ENCODE measurements around the gene AVL9.

AVL9 gene

DNA sequence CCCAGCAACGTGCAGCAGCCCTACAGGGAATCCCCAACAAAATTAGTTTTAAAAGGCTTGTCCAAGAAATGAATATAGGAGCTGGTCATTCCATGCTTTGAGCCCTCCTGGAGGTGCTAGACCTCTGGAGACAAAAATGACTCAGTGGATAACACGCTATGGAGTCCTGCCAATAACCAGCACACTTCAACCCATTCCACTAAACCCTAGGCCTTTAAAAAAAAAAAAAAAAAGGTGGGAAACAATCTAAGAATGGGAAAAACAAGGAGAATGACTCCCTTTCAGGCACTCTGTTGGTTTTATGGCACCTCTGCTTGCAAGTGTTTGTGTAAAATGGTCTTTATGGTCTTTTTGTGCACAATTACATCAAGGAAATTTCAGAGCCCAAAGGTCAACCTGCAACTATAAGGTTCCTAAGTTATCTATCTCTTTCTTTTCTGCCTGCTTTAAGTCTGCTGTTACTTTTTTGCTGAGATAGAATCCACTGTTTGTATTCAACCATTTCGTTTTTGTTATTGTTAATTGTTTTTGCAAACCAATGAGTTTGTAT, 21.3 kb downstream of the AVL9 start:
- TF ChIP-seq GATA2 (IDR thresholded peaks at IDR 0.05; ENCODE audit: low read depth, low read length), result no peak
- no peak for TF ChIP-seq GATA3 (IDR thresholded peaks at IDR 0.05; ENCODE audit: low read depth, low read length)

DNA sequence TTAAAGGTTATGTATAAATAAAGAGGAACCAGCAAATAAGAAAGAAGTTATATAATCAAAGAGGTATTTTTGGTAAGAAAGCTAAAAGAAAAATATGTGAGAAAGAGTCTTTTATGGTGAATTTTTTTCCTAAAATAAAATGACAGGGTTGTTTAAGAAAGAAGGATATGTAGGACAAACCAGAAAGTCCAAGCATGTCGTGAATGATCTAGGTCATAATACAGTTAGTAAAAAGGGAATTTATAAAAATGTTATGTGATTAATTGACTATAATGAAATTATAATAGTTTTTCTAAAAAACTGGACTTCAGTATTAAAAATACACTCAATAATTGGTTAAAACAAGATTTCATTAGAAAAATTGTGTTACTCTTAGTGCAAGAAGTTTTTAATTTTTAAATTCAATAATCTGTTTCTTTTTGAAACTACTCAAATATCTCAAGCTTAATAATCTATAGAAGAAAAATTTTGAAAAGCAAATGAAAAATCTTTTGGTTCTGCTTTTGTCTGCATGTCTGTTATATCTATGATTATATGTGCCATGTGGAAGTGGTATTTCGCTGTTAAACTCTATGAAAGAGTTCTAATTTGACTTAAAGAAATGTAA, 23.3 kb downstream of the AVL9 start:
- TF ChIP-seq GATA2 (IDR thresholded peaks at IDR 0.05; ENCODE audit: low read depth, low read length) (no peak), GATA3 (IDR thresholded peaks at IDR 0.05; ENCODE audit: low read depth, low read length) (no peak)

DNA sequence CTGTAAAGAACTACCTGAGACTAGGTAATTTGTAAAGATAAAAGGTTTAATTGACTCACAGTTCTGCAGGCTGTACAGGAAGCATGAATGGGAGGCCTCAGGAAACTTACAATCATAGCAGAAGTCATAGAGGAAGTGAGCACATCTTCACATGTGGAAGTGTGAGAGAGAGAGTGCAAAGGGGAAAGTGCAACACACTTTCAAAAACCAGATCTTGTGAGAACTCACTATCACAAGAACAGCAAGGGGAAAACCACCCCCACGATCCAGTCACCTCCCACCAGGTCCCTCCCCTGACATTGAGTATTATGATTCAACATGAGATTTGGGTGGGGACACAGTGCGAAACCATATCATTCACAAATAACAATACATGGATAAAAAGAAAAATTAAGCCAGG, 24.5 kb downstream of the AVL9 start:
- TF ChIP-seq GATA2 (IDR thresholded peaks at IDR 0.05; ENCODE audit: low read depth, low read length) (no peak), GATA3 (IDR thresholded peaks at IDR 0.05; ENCODE audit: low read depth, low read length) (no peak)

DNA sequence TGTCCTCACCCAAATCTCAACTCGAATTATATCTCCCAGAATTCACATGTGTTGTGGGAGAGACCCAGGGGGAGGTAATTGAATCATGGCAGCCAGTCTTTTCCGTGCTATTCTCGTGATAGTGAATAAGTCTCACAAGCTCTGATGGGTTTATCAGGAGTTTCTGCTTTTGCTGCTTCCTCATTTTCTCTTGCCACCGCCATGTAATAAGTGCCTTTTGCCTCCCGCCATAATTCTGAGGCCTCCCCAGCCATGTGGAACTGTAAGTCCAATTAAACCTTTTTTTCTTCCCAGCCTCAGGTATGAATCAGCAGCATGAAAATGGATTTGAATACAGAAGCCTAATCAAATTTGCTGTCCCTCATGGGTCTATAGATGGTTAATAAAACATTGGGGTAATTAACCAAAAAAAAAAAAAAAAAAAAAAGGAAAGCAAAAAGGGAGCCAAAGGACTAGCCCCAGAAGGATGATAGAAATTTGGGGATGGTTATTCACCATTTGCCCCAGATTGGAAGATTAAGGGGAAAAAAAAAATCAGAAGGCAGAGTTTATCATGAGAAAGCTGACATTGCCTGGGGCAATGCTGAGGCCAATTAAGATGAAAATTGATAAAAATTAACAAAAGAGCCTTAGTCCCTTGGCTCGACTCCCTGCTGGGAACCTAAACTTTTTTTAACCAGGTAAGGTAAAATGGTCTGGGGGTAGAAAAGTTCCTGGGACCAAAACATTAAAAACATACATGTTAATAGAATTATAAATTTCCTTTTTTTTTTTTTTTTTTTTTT, 27.6 kb downstream of the AVL9 start:
- TF ChIP-seq GATA2 (IDR thresholded peaks at IDR 0.05; ENCODE audit: low read depth, low read length) (no peak; the same call in 1 of the 2 replicates), GATA3 (IDR thresholded peaks at IDR 0.05; ENCODE audit: low read depth, low read length) (no peak)

DNA sequence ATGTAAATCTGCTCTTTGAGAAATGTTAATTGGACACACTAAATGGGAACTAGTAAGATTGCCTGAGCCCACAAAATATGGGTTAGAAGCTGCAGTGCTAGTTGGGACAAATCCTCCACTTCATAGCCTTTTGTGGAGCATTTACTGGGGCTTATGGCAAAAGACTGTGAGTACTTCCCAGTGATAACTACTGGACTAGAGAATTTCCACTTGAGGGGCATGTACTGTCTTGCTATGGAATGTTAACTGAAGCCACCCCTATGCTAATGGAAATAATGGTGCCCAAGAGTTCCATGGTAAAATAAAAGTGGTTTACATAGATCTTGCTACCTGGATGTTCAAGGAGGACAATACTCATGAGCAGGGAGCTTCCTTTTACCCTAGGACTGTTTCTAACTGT, 29.3 kb downstream of the AVL9 start:
- TF ChIP-seq GATA3 (IDR thresholded peaks at IDR 0.05; ENCODE audit: low read depth, low read length) (no peak), GATA2 (IDR thresholded peaks at IDR 0.05; ENCODE audit: low read depth, low read length) (no peak)

DNA sequence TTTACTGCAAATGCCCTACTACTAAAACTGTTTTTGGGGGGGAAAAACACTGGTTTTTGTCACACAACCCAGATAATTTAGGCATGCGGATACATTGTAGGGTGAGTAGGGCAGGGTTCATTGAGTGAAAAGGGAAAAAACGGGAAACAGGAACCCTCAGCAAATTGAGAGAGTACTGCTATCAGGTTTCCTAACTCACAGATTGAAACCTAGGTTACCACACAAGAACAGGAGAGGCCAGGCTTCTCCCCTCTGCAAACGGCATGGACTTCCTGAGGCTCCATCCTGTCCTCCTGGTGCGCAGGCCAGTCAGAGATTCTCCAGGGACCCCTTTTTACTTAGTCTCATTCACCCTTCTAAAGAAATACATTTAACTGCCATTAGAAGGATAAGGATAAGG, 30.6 kb downstream of the AVL9 start:
- TF ChIP-seq GATA3 (IDR thresholded peaks at IDR 0.05; ENCODE audit: low read depth, low read length), result no peak
- TF ChIP-seq GATA2 (IDR thresholded peaks at IDR 0.05; ENCODE audit: low read depth, low read length), result no peak

DNA sequence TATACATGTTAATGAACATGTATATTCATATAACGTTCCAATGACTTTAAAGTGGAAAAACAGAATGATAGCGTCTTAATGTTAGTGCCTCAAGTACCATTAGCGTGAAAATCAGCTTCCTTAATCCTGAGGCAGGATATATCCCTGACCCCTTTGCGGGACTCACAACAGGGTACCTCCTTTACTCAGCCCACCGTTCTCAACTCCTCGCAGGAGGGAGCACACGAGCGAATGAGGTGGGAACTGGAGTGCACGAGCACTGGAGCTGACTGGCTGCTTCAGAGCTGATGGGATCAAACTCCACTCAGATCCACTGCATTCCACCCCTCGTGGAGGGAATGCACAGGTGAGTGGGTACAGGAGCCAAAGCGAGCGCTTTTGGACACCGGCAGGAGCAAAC, 36.1 kb downstream of the AVL9 start:
- TF ChIP-seq GATA2 (IDR thresholded peaks at IDR 0.05; ENCODE audit: low read depth, low read length), result no peak
- no peak for TF ChIP-seq GATA3 (IDR thresholded peaks at IDR 0.05; ENCODE audit: low read depth, low read length)

DNA sequence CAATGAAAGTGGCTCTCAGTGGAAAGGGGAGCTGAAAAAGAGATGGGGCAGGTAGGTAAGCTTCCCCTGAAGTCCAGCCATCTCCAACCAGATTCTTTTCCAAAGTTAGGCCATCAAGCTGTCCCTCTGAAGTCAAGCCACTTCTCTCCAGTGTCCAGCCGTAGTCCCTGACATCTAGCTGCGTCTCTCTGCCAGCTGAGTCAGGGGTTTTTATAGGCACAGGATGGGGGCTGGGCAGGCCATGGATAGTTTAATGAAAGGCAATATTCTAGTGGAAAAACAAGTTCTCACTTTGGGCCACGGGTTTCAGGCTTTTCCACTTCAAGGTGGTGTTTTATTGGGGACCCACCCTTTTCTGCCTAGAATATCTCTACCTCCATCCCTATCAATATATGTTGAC, 36.8 kb downstream of the AVL9 start:
- no peak for TF ChIP-seq GATA3 (IDR thresholded peaks at IDR 0.05; ENCODE audit: low read depth, low read length)
- TF ChIP-seq GATA2 (IDR thresholded peaks at IDR 0.05; ENCODE audit: low read depth, low read length), result no peak

DNA sequence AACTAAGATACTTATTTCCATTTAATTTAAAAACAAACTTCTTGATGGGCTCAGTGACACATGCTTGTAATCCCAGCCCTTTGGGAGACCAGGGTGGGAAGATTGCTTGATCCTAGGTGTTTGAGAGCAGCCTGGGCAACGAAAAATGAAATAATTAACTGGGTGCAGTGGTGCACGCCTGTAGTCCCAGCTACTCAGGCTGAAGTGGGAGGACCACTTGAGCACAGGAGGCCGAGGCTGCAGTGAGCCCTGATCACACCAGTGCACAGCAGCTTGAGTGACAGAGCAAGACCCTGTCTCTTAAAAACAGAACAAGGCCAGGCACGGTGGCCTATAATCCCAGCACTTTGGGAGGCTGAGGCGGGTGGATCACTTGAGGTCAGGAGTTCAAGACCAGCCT, 37.4 kb downstream of the AVL9 start:
- TF ChIP-seq GATA2 (IDR thresholded peaks at IDR 0.05; ENCODE audit: low read depth, low read length) (no peak), GATA3 (IDR thresholded peaks at IDR 0.05; ENCODE audit: low read depth, low read length) (no peak)

DNA sequence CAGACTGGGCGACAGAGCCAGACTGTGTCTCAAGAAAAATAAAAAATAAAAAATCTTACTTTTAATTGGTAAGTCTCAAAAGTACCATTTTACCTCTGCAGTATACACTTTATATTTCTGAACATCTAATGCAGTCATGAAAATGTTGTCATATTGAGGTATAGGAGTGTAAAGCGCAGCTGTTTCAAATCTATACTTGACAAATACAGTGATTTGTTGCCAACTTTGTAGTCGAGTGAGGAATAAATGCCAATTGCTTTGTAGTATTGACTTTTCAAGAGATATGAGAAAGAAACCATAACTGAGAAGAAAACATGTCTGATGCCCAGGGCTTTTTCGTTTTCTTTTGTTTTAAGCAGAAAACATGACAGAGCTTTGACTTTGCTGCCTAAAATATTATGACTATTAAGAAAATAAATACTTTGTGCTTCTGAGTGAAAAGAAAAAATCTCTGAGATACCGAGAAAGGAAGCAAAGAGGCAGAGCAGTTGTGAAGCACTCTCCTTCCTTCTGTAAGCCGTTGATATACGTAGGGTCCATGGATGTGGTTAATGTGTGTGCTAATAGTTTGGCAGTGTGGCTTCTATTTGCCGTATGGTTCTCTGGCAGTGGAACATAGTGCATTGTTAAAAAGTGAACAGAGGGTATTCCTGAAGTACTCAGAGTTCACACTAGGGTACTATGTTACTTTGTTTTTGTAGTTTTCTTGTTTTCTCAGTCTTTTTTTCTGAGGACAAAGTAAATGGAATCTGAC, 38.2 kb downstream of the AVL9 start:
- TF ChIP-seq GATA3 (IDR thresholded peaks at IDR 0.05; ENCODE audit: low read depth, low read length) (no peak), GATA2 (IDR thresholded peaks at IDR 0.05; ENCODE audit: low read depth, low read length) (no peak)

DNA sequence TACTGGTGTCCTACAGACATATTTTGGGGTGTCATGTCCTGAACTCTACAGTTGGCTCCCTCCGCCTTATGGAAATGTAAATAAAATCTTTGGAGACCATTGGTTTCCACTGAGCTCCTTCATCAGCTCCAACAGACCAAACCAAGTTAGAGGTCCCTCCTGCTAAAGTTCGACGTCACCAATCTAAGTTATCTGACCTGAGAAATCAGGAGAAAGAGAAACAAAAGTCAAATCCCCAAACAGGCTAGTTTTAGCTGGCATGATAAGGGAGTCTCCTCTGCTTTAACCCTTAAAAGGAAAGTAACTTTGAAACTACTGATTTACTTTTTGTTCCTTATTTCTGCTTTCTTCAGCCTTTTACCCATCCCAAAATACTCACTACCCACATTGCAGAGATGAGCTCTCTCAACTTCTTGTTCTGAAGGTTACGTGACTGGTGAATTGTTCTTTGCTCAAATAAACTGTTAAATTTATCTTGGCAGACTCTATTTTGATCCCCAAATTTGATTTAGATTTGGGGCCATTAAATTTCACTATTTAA, 39.9 kb downstream of the AVL9 start:
- TF ChIP-seq GATA2 (IDR thresholded peaks at IDR 0.05; ENCODE audit: low read depth, low read length) (no peak), GATA3 (IDR thresholded peaks at IDR 0.05; ENCODE audit: low read depth, low read length) (no peak)

DNA sequence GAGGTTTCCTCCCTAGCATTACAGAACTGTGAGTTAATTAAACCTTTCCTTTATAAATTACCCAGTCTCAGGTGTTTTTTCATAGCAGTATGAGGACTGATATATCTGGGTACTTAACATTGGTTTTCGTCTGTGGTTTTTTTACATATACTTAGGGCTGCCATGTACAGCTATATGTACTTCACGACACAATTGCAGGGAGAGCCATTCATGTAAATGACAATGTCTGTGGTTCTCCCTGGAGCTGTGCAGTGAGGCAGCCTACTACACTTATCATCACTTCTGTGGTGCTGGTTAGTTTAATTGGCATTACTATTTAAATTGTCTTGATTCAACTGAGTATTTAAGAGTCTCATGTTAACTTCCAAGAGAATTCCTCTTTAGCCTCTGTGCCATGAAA, 40.7 kb downstream of the AVL9 start:
- TF ChIP-seq GATA3 (IDR thresholded peaks at IDR 0.05; ENCODE audit: low read depth, low read length) (no peak), GATA2 (IDR thresholded peaks at IDR 0.05; ENCODE audit: low read depth, low read length) (no peak)

DNA sequence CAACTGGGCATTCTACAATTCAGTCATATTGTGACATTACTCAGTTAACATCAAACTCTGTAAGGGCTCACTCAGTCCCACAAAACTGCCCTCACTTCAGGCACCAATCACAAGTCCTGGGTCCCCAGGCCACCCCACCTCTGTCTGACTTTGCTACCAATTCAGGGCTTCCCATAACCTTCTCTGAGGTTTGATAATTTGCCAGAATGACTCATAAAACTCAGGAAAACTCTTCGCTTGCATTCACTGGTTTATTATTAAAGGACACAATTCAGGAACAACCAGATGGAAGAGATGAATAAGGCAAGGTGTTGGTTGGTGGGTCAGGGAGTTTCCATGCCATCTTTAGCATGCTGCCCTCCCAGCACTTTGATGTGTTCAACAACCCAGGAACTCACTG, 41.3 kb downstream of the AVL9 start:
- TF ChIP-seq GATA2 (IDR thresholded peaks at IDR 0.05; ENCODE audit: low read depth, low read length), result no peak
- no peak for TF ChIP-seq GATA3 (IDR thresholded peaks at IDR 0.05; ENCODE audit: low read depth, low read length)

DNA sequence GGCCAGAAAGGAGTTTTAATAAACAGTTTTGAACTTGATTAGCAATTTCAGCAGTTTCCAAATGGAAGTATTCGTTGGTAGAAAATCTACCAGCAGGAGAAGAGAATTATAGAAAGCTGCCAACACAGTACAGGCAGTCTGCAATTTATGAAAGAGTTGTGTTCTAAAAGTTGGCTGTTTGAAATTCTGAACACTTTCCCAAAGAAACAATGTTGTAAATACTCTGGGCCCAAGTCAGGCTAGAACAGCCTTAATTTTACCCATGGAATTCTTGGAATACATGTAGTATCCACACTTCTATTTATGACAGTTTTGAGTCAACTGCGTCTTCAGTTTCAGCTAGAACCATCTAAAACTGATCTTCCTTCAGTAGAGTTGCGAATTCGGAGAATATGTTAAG, 42.5 kb downstream of the AVL9 start:
- no peak for TF ChIP-seq GATA2 (IDR thresholded peaks at IDR 0.05; ENCODE audit: low read depth, low read length)

Data from SH-SY5Y (cell line).